GM18520 (cell line): Measurements from ENCODE around the gene DYRK2.

Experiments used
- ATAC-seq: cut with Tn5 transposase; IDR thresholded peaks from one replicate; pipeline ENCODE4 v1.9.1; 2021; ENCODE audit not compliant: unreplicated experiment

Gene DYRK2

GRCh38 chr12:67645601-67646000 lies 2.9 kb upstream of the DYRK2 start:
- ATAC-seq, result no peak

DNA sequence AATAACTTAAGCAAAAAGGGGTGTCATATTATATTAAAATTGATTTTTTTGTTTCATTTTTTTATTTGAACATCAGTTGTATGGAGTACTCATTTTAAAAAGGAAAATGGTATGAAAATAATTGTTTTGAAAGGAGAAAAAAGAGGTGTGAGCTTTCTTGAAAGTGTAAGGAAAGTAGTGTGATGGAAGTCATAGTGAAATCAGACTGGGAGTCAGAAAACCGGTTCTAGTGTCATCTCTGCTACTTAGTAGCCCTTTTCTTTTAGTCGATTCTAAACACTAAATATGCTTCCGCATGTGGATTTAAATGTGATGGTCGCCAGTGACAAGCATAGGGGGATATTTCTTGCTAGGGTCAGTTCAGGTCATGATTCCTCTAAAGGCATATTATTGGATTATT lies 1.8 kb upstream of the DYRK2 start:
- ATAC-seq, result no peak

- no peak for ATAC-seq
These were observed 1.3 kb upstream of the DYRK2 start for GRCh38 chr12:67647181-67647798.

DNA sequence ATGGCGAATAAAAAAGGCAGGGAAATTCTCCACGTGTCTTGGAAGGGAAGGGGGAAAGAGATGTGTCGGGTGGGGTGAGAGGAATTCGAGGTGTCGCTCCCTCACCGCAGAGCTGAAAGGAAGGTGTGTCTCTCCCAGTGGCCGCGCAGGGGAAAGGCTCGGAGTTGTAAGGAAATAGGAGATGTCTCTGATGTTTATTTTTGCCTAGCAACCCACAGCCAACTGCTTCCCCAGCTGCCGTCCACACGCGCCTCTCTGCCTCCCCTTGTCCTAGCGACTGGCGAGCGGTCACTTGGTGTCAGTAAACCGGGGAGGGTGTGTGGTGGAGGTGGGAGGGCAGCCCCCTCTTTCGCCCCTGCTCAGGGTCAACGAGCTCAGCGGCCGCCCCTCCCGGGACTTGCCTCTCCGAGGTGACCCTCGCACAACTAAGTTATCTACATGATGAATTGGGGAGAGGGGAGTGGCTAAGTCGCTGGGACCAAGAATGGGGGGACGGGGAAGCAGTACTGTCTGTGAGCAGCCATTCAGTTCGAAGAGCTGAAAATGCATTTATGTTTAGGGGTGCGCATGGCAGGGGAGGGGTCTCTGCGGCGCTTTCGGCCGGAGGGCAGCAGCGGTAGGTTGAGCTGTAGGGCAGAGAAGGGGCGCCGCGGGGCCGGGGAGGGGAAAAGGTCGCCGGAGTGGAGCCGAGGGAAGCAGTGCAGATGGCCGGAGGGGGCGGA lies 585 bp upstream of the DYRK2 start:
- ATAC-seq, result no peak

DNA sequence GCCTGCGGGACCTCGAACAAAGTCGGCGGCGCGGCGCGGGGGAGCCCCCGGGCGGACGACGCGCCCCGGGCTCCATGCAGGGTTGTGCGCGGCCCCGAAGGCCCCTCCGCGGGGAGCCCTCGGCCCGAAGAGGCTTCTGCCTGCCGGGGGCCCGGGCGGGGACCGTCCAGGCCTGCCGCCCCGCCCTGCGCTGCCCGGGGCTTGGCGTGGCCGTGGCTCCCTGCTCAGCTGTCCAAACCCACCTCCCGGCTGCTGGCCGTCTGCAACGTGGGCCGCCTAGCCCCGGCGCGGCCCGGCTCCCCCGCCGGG lies 670 bp downstream of the DYRK2 start:
- peak; percentile 13 for ATAC-seq

DNA sequence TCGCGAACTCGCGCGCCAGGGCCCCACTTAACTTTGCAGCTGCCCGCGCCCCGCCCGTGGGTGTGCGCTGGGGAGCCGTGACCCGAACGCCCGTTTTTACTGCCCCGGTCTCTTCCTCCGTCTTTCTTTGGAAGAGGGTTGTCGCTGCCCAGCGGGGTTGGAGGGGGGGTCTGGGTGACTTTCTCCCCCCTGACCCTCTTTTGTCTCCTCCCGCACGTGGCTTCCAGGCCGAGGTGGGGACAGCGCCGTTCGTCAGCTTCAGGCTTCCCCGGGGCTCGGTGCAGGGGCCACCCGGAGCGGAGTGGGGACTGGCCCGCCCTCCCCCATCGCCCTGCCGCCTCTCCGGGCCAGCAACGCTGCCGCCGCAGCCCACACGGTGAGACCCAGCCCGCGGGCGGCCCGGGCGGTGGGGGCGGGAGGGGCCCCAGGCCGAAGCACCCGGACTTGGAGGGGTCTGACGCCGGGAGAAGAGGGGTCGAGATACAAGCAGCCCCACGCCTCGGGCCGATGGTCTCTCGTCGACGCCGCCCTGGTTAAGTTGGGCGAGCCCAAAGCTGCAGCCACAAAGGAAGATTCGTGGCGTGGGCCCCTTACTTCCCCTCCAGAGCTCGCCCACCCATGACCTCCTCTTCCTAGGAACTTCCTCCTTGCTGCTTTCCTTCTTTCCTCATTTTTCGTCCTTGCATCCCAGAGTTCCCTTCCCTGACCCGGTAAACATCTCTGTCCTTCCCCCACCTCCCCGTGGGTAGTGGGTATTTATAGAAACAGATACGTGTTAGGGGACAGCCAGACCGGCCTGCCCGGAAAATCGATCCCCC lies 1.2 kb downstream of the DYRK2 start:
- peak; percentile 3 for ATAC-seq

- ATAC-seq, result no peak
These were observed 2.0 kb downstream of the DYRK2 start for GRCh38 chr12:67650388-67651131.

GRCh38 chr12:67651132-67651695 lies 2.7 kb downstream of the DYRK2 start:
- ATAC-seq, result peak; percentile 27

DNA sequence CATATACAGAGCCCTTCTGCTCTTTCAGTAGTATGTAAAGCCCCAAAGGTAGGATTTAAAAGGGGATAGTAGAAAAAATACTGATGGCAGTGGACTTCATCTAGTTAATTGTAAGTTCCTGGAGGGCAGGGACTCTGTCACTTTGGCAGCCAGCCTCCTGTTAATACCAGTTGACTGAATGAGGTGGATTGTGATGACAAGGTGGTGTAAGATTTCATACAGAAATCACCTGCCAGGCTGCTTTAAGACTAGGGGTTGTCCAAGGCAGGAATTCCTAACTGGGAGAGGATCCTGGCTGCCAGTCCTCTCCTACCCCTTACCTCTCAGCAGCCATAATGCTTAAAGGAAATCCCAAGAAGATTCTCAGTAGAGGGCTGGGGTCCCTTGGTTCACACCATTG lies 7.3 kb downstream of the DYRK2 start:
- no peak for ATAC-seq

GRCh38 chr12:67656251-67656650 lies 7.7 kb downstream of the DYRK2 start:
- no peak for ATAC-seq

- no peak for ATAC-seq
These were observed 9.9 kb downstream of the DYRK2 start for GRCh38 chr12:67658486-67658885.

- no peak for ATAC-seq
These were observed 10.7 kb downstream of the DYRK2 start for GRCh38 chr12:67659292-67659691.

- ATAC-seq, result no peak
These were observed 12.9 kb downstream of the DYRK2 start for GRCh38 chr12:67661311-67662021.

DNA sequence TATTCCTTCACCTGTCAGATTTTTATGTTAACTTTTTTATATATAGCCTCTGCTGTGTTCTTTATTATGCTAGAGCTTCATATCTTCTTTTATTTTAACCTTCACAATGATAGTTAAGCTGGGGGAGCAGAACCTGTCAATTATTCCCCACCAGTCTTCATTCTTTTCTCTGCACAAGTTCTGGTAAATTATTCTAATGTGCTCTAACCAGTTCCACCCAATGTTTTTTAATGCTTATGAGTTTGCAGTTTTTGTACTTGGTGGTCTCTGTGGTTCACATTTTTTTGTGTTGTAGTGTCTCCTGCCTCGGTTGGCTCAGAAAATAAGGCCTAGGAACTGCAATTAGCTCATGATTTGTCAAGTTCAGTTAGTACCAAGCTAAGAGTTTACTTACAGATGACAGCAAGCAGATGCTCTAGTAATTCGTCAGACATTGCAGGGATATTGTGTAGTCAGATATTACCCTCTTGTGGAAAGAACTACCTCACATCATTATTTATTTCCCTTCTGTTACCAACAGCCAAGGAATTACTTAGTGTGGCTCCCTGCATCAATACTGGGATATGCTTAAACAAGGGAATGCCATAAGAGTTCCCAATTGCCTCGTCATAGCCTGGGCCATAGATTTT lies 14.5 kb downstream of the DYRK2 start:
- no peak for ATAC-seq

- ATAC-seq, result no peak
These were observed 15.6 kb downstream of the DYRK2 start for GRCh38 chr12:67664171-67664570.

DNA sequence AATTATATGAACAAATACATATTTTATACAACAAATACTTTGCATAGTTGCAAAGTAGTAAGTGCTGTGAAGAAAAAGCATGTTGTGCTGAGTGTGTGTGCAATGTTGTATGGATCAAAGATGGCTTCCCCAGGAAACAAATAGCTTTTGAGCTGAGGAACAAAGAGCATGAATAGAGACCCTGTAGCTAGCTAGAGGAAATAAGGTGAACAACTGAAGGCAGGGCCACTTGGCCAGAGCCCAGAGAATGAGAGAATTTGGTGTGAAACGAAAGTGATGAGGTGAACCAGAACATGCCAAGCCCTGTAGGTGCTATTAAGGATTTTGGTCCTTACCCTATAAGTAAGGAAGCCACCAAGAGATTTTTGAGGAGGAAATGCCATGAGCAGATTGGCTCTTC lies 17.1 kb downstream of the DYRK2 start:
- ATAC-seq, result no peak

DNA sequence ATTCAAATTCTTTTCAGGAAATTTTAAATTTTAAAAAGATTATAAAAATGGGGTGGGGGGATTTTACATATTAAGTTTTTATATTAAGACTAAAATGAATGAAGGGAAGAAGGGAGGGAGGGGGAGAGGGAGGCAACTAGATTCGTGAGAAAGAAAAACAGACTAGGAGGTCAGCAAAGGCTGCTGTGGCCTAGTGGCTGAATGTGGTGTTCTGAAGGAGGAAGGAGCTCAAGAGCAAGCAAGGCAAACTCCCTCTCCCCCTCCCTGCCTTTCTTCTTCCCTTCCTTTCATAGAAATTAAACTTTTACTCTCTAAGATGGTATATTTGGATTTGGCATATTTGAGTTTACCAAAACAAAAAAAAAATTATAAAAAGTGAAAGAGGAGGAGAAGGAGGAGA lies 18.1 kb downstream of the DYRK2 start:
- ATAC-seq, result no peak

DNA sequence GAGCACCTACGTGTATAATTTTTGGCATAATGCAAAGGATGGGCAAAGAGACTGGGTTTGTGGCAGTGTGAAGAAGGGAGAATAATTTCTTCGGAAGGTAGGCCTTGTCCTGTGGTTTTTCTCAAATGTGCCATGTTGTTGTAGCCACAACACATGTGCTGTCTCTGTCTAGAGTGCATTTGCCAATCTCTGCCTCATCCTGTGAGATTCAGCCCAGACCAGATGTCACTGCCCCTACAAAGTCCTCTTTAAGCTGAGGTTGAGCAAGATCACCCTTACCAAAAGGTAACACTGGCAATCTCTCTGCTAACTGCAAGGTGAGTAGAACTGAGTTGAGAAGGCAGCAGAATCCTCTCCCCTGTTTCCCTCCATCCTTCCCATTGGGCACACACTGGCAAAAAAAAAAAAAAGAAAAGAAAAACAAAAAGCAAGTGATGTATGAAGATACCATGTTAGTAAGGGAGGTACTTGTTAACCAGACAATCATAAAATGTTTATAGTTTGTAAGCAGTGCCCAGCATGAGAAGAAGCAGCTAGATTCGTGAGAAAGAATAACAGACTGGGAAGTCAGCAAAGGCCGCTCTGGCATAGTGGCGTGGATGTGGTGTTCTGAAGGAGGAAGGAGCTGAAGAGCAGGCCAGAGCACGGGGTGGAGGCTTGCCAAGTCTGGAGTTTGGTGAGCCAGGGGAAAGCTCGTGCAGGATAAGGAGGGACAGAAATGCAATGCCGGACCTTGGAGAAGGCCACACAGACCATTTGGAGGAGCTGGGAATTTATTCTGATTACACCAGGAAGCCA lies 18.9 kb downstream of the DYRK2 start:
- no peak for ATAC-seq

GRCh38 chr12:67669217-67669933 lies 20.8 kb downstream of the DYRK2 start:
- ATAC-seq, result no peak
